Right hindlimb (tissue), 1 donor: Measurements from ENCODE around the gene IKZF3.
"Not testable (repeated sequence)": the region's sequence is repeated elsewhere in the genome, so short reads cannot be mapped to it uniquely, and the experiment has no call there.

Source experiments
- DNase-seq: peaks from one replicate; pipeline ENCODE4 v3.0.0-alpha.2; 2018

IKZF3 gene

GRCh38 chr17:39855911-39856649, 8.0 kb downstream of the IKZF3 start:
- not testable (repeated sequence) for DNase-seq

DNA sequence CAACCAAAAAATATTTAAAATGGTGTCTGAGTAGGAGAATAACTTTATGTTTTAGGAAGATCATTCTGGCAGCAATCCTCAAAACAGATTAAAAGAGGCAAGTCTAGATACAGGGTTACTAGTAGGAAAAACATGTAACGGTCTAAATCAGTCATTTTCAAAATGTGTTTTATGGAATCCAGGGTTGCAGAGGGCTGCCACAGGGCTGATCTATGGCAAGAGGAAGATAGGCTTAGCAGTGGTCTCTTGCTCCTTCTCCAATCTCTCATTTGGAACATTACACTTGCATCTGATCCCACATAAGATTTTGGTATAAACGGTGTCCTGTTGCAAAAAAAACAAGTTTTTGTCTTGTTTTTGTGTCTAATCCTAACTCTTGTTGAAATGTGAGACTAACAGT, 9.2 kb downstream of the IKZF3 start:
- no peak for DNase-seq

GRCh38 chr17:39852239-39852638, 11.9 kb downstream of the IKZF3 start:
- DNase-seq: no peak

DNA sequence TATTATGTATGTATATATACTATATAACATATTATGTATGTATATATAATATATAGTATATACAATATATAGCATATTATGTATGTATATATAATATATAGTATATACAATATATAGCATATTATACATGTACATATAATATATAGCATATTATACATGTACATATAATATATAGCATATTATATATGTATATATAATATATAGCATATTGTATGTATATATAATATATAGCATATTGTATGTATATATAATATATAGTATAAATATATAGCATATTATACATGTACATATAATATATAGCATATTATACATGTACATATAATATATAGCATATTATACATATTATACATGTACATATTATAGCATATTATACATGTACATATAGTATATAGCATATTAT, 13.9 kb downstream of the IKZF3 start:
- DNase-seq: not testable (repeated sequence)

DNA sequence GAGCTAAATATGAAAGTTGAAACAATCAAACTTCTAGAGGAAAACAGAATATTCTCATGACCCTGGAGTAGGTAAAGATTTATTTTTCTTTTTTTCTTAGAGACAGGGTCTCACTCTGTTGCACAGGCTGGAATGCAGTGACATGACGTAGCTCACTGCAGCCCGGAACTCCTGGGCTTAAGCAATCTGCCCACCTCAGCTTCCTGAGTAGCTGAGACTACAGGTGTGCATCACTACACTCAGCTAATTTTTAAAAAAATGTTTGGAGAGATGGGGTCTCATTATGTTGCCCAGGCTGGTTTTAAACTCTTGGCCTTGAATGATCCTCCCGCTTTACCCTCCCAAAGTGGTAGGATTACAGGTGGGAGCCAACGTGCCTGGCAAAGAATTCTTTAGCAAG, 15.5 kb downstream of the IKZF3 start:
- no peak for DNase-seq

- no peak for DNase-seq
These were observed 17.9 kb downstream of the IKZF3 start for GRCh38 chr17:39846205-39846604.

DNA sequence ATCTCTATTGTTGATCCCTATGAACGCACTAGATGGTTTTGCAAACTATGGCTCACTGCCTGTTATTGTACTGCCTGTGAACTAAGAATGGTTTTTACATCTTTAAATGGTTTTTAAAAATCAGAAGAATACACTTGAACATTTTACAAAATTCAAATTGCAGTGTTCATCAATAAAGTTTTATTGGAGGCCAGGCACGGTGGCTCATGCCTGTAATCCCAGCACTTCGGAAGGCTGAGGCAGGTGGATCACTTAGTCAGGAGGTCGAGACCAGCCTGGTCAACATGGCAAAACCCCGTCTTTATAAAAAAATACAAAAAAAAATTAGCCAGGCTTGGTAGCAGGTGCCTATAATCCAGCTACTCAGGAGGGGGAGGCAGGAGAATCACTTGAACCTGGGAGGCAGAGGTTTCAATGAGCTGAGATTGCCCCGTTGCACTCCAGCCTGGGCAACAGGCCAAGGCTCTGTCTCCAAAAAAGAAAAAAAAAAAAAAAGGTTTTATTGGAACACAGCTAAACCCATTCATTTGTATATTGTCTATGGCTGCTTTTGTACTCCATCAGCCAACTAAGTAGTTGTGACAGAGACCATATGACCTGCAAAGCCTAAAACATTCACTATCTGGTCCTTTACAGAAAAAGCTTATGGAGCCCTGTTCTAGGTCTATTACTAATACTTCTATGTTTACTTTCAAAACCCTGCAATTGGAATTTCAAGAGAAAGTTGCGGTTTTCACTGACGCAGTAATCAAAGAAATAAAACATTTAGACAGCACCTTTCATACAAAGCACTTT, 18.9 kb downstream of the IKZF3 start:
- no peak for DNase-seq

DNA sequence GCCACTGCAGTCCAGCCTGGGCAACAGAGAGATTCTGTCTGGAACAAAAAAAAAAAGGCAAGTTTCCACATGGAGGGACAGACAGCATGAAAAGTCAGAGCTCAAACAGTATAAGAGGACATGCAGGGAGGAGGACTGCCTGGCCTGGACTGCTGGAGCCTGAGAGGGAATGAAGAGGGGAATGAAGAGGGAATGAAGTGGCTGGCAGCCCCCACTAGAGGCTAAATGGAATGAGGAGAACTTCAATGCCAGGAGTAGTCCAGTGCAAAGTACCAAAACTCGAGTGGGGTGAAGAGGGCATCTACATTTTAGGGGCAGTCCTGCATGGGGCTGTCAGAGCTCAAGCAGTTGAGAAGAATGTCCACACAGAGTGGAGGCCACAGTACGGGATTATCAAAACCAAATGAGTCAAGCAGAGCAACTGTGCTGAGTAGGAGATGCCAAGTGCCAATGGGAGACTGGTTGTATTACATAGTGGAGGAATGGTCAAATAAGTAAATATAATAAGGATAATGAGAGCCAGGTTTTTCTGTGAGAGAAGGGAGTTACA, 22.9 kb downstream of the IKZF3 start:
- no peak for DNase-seq

GRCh38 chr17:39838784-39839183, 25.3 kb downstream of the IKZF3 start:
- DNase-seq: no peak

GRCh38 chr17:39838057-39838456, 26.1 kb downstream of the IKZF3 start:
- no peak for DNase-seq

- no peak for DNase-seq
These were observed 28.0 kb downstream of the IKZF3 start for GRCh38 chr17:39836117-39836516.

DNA sequence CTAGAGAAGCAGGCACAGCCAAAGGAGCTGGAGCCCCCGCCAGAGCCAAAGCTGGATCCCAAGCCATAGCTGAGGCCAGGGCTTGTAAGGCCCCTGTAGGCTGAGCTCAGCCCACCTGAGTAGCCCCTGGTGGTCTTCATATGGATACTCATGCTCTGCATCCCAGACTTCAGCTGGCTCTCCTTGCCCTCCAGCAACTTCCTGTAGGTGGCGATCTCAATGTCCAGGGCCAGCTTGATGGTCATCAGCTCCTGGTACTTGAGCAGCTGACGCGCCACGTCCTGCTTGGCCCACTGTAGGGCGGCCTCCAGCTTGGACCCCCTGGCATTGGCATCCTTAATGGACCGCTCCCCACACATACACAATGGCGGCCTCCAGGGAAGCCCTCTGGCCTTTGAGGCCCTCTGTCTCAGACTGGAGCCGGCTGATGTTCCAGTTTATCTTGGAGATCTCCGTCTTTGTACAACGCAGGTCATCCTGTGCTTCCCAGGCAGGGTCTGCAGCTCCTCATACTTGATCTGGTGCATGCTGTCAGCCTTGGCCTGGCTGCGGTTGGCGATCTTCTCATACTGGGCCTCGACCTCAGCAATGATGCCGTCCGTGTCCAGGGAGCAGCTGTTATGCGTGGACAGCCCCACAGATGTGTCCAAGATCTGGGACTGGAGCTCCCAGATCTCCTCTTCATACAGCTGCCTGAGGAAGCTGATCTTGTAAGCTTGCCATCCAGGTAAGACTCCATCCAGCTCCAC, 28.9 kb downstream of the IKZF3 start:
- DNase-seq: no peak

- no peak for DNase-seq
These were observed 30.1 kb downstream of the IKZF3 start for GRCh38 chr17:39834017-39834416.

GRCh38 chr17:39831588-39831987, 32.5 kb downstream of the IKZF3 start:
- DNase-seq: no peak

DNA sequence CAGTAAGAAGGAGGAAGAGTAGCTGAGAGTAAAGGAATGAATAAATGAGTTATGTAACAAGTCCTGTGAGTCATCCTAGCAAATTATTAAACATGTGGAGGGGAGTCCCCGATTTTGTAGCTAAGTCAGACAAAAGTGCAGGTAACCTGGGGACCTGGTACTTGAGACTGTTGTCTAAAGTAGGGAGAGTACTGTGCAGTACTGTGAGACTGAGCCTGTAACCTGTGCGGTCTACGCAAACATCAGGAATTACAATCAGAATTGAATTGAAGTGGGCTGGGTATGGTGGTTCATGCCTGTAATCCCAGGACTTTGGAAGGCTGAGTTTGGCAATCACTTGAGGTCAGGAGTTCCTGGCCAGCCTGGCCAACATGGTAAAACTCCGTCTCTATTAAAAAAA, 35.7 kb downstream of the IKZF3 start:
- no peak for DNase-seq

- no peak for DNase-seq
These were observed 37.8 kb downstream of the IKZF3 start for GRCh38 chr17:39826334-39826733.

- DNase-seq: no peak
These were observed 40.6 kb downstream of the IKZF3 start for GRCh38 chr17:39823407-39824054.

GRCh38 chr17:39822051-39822451, 42.1 kb downstream of the IKZF3 start:
- no peak for DNase-seq

GRCh38 chr17:39820987-39821386, 43.1 kb downstream of the IKZF3 start:
- DNase-seq: no peak

DNA sequence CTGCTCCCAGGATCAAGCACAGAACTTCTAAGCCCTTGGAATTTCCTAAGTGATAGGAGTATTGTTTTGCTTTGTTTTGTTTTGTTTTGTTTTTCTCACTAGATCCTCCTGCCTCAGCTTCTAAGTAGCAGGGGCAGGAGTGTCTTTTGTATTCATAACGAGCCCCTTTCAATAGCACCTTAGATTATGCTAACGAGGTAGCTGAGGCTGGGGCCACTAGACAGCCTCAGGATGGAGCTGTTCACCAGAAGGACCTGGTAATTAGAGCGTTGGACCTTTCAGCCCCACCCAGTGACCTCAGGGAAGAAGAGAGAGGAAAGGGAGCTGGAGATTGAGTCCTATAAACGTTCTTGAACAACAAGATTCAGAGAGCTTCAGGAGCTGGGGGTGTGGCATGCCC, 43.6 kb downstream of the IKZF3 start:
- DNase-seq: no peak

GRCh38 chr17:39818358-39819000, 45.6 kb downstream of the IKZF3 start:
- DNase-seq: no peak

DNA sequence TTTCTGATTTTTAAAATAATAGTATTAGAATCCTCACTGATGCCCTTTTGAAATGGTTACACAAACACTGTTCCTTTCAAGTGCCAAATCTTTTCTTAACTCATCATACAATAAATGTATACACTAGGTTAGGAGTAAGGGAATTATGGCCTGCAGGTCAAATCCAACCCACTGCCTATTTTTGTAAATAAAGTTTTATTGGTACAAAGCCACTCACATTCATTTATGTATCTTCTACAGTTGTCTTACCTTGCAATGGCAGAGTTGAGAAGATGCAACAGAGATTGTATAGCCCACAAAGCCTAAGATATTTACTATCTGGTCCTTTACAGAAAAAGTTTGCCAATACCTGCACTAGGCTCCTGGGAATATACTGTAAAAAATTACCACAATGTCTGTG, 47.8 kb downstream of the IKZF3 start:
- no peak for DNase-seq
